GM12878 (cell line): Measurements from ENCODE around the gene CORO2B. TPM values are rescaled to one million over a fixed set of nuclear protein-coding genes. Genes with fewer than 3 reads are reported as not detected.

Experiments used
- ATAC-seq: fragments of 200-7000 bp; cut with Tn5 transposase; 3 replicates; pipeline ENCODE4 v1.9.1; 2020; ENCODE audit warnings: mild to moderate bottlenecking, moderate library complexity
- BruUV-seq: library from RNA; stranded (reverse); fragments of 400-500 nt; replicated peaks from 2 replicates; lab custom pipeline; 2021; lab: Mats Ljungman, UMichigan
- CTCF ChIA-PET: fragments of 300-600 bp; sonication (Branson Sonifier 250); formaldehyde crosslinking; extraction: SDS; loops from one replicate; lab custom pipeline; 2021; ENCODE audit warnings: inconsistent platforms; lab: Yijun Ruan, JAX
- POLR2A ChIA-PET: fragments of 350-600 bp; formaldehyde crosslinking; extraction: SDS; loops from one replicate; lab custom pipeline; 2021; ENCODE audit warnings: inconsistent platforms; lab: Charles Lee
- RAD21 ChIA-PET: fragments of 300-600 bp; sonication (Branson Sonifier 250); formaldehyde crosslinking; loops from one replicate; lab custom pipeline; 2023; ENCODE audit warnings: antibody characterized with exemption; ENCODE audit not compliant: unreplicated experiment; lab: Charles Lee
- SMC1A ChIA-PET: fragments of 300-600 bp; sonication (Branson Sonifier 250); formaldehyde crosslinking; loops from one replicate; lab custom pipeline; 2023; ENCODE audit not compliant: unreplicated experiment, uncharacterized antibody; lab: Charles Lee
- DNase-seq: peaks from one replicate; pipeline ENCODE4 v3.0.0-alpha.2; 2011; ENCODE audit warnings: low read depth, low spot score
- FAIRE-seq: peaks from 3 replicates; lab custom pipeline; 2011; peaks lifted over from hg19 to GRCh38; lab: Jason Lieb, UNC
- H2AFZ ChIP-seq: 2 replicates; pipeline ENCODE4 v1.6.0; 2011; ENCODE audit warnings: low read depth, low read length, control low read depth; ENCODE audit not compliant: control insufficient read depth
- H3K27ac ChIP-seq: 2 replicates; pipeline ENCODE4 v1.5.1; 2011; ENCODE audit warnings: control low read depth; ENCODE audit not compliant: control insufficient read depth, insufficient read depth
- H3K27me3 ChIP-seq, 2 experiments: replicated peaks in 1 of 2; 2 replicates each; pipeline versions ENCODE4 v1.6.0 to v1.6.1; 2011; ENCODE audit warnings: low read length in 1 of 2; ENCODE audit not compliant: control insufficient read depth in 2 of 2, insufficient read depth in 2 of 2
- H3K36me3 ChIP-seq, 2 experiments: 2 replicates each; pipeline ENCODE4 v1.5.1; 2011; ENCODE audit warnings: low read length in 1 of 2; ENCODE audit not compliant: control insufficient read depth in 2 of 2, insufficient read depth in 2 of 2
- H3K4me1 ChIP-seq: 2 replicates; pipeline ENCODE4 v1.6.1; 2011; ENCODE audit warnings: mild to moderate bottlenecking, low read length, moderate library complexity, mixed read lengths; ENCODE audit not compliant: control insufficient read depth, insufficient read depth
- H3K4me2 ChIP-seq: 2 replicates; pipeline ENCODE4 v1.6.0; 2011; ENCODE audit warnings: control low read depth; ENCODE audit not compliant: control insufficient read depth, insufficient read depth
- H3K4me3 ChIP-seq: fragments of 200-600 bp; sonication (generic); 2 replicates; pipeline ENCODE4 v1.5.1; 2016
- H3K79me2 ChIP-seq: 2 replicates; pipeline ENCODE4 v1.6.0; 2011; ENCODE audit warnings: low read length; ENCODE audit not compliant: control insufficient read depth, insufficient read depth
- H3K9ac ChIP-seq: 2 replicates; pipeline ENCODE4 v1.8.0; 2011; ENCODE audit warnings: low read length, control low read depth, mixed read lengths; ENCODE audit not compliant: control insufficient read depth, insufficient read depth
- H3K9me3 ChIP-seq: replicated peaks from 3 replicates; pipeline ENCODE4 v1.5.1; 2011; ENCODE audit warnings: mild to moderate bottlenecking, low read length; ENCODE audit not compliant: control insufficient read depth, insufficient read depth
- H4K20me1 ChIP-seq: 2 replicates; pipeline ENCODE4 v1.6.0; 2011; ENCODE audit not compliant: control insufficient read depth, insufficient read depth
- ATF2 ChIP-seq: IDR thresholded peaks from 2 replicates; pipeline ENCODE4 v1.6.1; 2012; ENCODE audit warnings: low read length, inconsistent platforms
- CEBPZ ChIP-seq: fragments of 150-350 bp; IDR thresholded peaks from 2 replicates; pipeline ENCODE4 v1.6.1; 2016; ENCODE audit warnings: low read depth, low read length
- CREM ChIP-seq: IDR thresholded peaks from 2 replicates; pipeline ENCODE4 v1.6.1; 2014; ENCODE audit warnings: antibody characterized with exemption, low read depth
- DPF2 ChIP-seq: fragments of 450-650 bp; IDR thresholded peaks from 2 replicates; pipeline ENCODE4 v1.6.1; 2017; ENCODE audit warnings: mild to moderate bottlenecking
- ELK1 ChIP-seq: IDR thresholded peaks from 2 replicates; pipeline ENCODE4 v1.6.1; 2012; ENCODE audit warnings: low read depth, low read length, improper control_type of control experiment
- EP300 ChIP-seq, 2 experiments: fragments of 150-350 bp in 1 of 2; IDR thresholded peaks; 2 replicates each; pipeline ENCODE4 v1.6.1; 2011 to 2012; ENCODE audit warnings: low read depth in 2 of 2, low read length in 2 of 2, borderline replicate concordance in 1 of 2, improper control_type of control experiment in 1 of 2, inconsistent platforms in 1 of 2; ENCODE audit not compliant: control insufficient read depth in 1 of 2
- EZH2 ChIP-seq: IDR thresholded peaks from 2 replicates; pipeline ENCODE4 v1.6.1; 2012; ENCODE audit warnings: low read depth, mild to moderate bottlenecking, control low read depth, inconsistent platforms, low read length, borderline replicate concordance; ENCODE audit not compliant: control insufficient read depth
- FOS ChIP-seq: IDR thresholded peaks from 3 replicates; pipeline ENCODE4 v1.6.1; 2011; ENCODE audit warnings: borderline replicate concordance; ENCODE audit not compliant: insufficient read length; ENCODE audit errors: extremely low read depth
- KDM1A ChIP-seq: fragments of 200-600 bp; sonication (generic); IDR thresholded peaks from 2 replicates; pipeline ENCODE4 v1.6.1; 2016; ENCODE audit warnings: borderline replicate concordance
- NFIC ChIP-seq: IDR thresholded peaks from 2 replicates; pipeline ENCODE4 v1.6.1; 2012; ENCODE audit warnings: low read depth, mild to moderate bottlenecking, inconsistent platforms, low read length, moderate library complexity
- RBBP5 ChIP-seq: fragments of 200-600 bp; sonication (generic); conservative IDR thresholded peaks from 2 replicates; pipeline ENCODE4 v1.6.1; 2016
- WGBS: methylation state at CpG from one replicate; pipeline ENCODE4 v1.1.6; 2016; ENCODE audit warnings: low lambda C conversion rate; ENCODE audit not compliant: insufficient replicate concordance, insufficient coverage; ENCODE audit errors: missing lambda C conversion rate; 5-methylcytosine and 5-hydroxymethylcytosine counted together
- in situ Hi-C: fragments of 300-500 bp; cut with MboI; formaldehyde crosslinking; loops from 9 replicates; pipeline ENCODE4 v1.14.3; 2018; ENCODE audit warnings: mixed read lengths
- intact Hi-C: fragments of 100-400 bp; cut with micrococcal nuclease; formaldehyde crosslinking; loops from one replicate; pipeline ENCODE4 v1.14.2; 2022; ENCODE audit not compliant: unreplicated experiment
- polyA plus RNA-seq, 11 experiments: library from polyadenylated mRNA; depleted of rRNA in 4 of 11; unstranded in 6 of 11; stranded (reverse) in 5 of 11; fragments of >200 nt; fragmentation: Nextera tagmentation in 4 of 11; fragmentation: Illumina TruSeq in 1 of 11; extraction: Ambion mirVana in 4 of 11; extraction: Trizol in 1 of 11; gene quantifications; 1 replicate in 1 of 11; 2 replicates in 10 of 11; pipeline versions ENCODE4 v1.2.1 to v1.2.3, GENCODE V29; 2011 to 2016; ENCODE audit warnings: inconsistent platforms in 2 of 11, missing spikeins in 2 of 11, low read depth in 1 of 11
- total RNA-seq, 4 experiments: library from RNA; depleted of rRNA in 3 of 4; stranded (reverse); fragments of >200 nt in 3 of 4; fragmentation: Illumina TruSeq in 1 of 4; extraction: Trizol in 1 of 4; gene quantifications; 2 replicates each; pipeline versions ENCODE4 v1.2.1 to v1.2.3, GENCODE V29; 2013 to 2021

The CORO2B gene
- total and polyA plus RNA-seq, 10 of the 15 experiments (the other 5 are each of a cell fraction or from before 2014, with no cell fraction given): 0.05 to 0.73 (median 0.13) TPM; not detected in 4

- H3K4me1 ChIP-seq: peaks cover 6% of the 10 kb centered on the region
- no peaks in the 10 kb centered on the region for H3K9me3 ChIP-seq
- intact Hi-C loops: no loop called here
- ChIA-PET CTCF (interaction anchor here (1.5 kb wide), 1 partner anchor 371 kb away, joined by 3 read pairs; no protein-coding TSS in a partner anchor), SMC1A (no interaction called here)
- FAIRE-seq (no peak), ATAC-seq (no peak)
- no peak overlapping the region for H3K27ac ChIP-seq
- no peaks in the 10 kb centered on the region for H4K20me1 ChIP-seq
- no peak for TF ChIP-seq EP300 (IDR thresholded peaks at IDR 0.05; ENCODE audit: borderline replicate concordance in 1 of 2, control insufficient read depth in 1 of 2, low read depth in 2 of 2, low read length in 2 of 2)
- TF ChIP-seq EZH2: no peak
- no peak for TF ChIP-seq FOS
- no peak for TF ChIP-seq RBBP5
- no peak for TF ChIP-seq ATF2
- no peak for TF ChIP-seq DPF2
- no peak for TF ChIP-seq ELK1
- no peak for TF ChIP-seq CEBPZ
- TF ChIP-seq KDM1A: no peak
- no peak for TF ChIP-seq CREM
- no peak for TF ChIP-seq NFIC
- TF ChIP-seq, all 136 proteins: peak for 0
- 13% methylated on average over 3 of the region's 3 CpGs for WGBS
- DNase-seq: no peak
- ChIA-PET RAD21 (no interaction called here), POLR2A (no interaction called here)
- H2AFZ ChIP-seq: no peak overlapping the region
- no peak overlapping the region for H3K4me3 ChIP-seq
- in situ Hi-C loops: no loop called here
- H3K9ac ChIP-seq: no peak overlapping the region
- BruUV-seq: no TSS peak
- no peaks in the 10 kb centered on the region for H3K79me2 ChIP-seq
- 0 out of 4 replicates have a peak, but pooled peaks cover 0 to 5% of the 10 kb centered on the region in 2 experiments for H3K27me3 ChIP-seq
- no peaks in the 10 kb centered on the region for H3K36me3 ChIP-seq
- no peak overlapping the region for H3K4me2 ChIP-seq
Measured at GRCh38 chr15:68677996-68678395, 99.2 kb downstream of the CORO2B start.
